H1 (cell line): Measurements from ENCODE around the gene PCGF3.

Experiments used
- ASH2L ChIP-seq: fragments of 200-600, 300-600 bp; sonication (generic); IDR thresholded peaks from one replicate; pipeline ENCODE4 v1.7.1; 2017; ENCODE audit warnings: low read length
- EGR1 ChIP-seq: IDR thresholded peaks from 2 replicates; pipeline ENCODE4 v1.6.1; 2011; ENCODE audit warnings: low read depth, low read length, borderline replicate concordance
- EP300 ChIP-seq, 2 experiments: IDR thresholded peaks; 1 replicate in 1 of 2; 2 replicates in 1 of 2; pipeline ENCODE4 v1.6.1; 2011 to 2012; ENCODE audit warnings: low read depth in 2 of 2, low read length in 2 of 2, mild to moderate bottlenecking in 2 of 2, borderline replicate concordance in 1 of 2, inconsistent platforms in 1 of 2, moderate library complexity in 1 of 2
- MAX ChIP-seq: IDR thresholded peaks from 2 replicates; pipeline ENCODE4 v1.6.1; 2012; ENCODE audit warnings: inconsistent platforms
- POLR2A ChIP-seq, 2 experiments: IDR thresholded peaks; 1 replicate in 1 of 2; 2 replicates in 1 of 2; pipeline ENCODE4 v1.6.1; 2011; ENCODE audit warnings: low read depth in 2 of 2, low read length in 2 of 2, mild to moderate bottlenecking in 2 of 2; ENCODE audit errors: control extremely low read depth in 1 of 2
- RFX5 ChIP-seq: IDR thresholded peaks from 2 replicates; pipeline ENCODE4 v1.6.1; 2011; ENCODE audit warnings: low read depth, low read length, improper control_type of control experiment, borderline replicate concordance
- YY1 ChIP-seq: IDR thresholded peaks from 2 replicates; pipeline ENCODE4 v1.6.1; 2011; ENCODE audit warnings: low read depth, mild to moderate bottlenecking, low read length
- TF ChIP-seq, protein P1 (sequence below), 3 experiments: IDR thresholded peaks; 1 replicate in 2 of 3; 2 replicates in 1 of 3; pipeline versions ENCODE4 v1.5.1 to v1.6.1; 2011; ENCODE audit warnings: low read length in 3 of 3, mild to moderate bottlenecking in 3 of 3, inconsistent platforms in 2 of 3, low read depth in 1 of 3, moderate library complexity in 1 of 3; ENCODE audit not compliant: insufficient read depth in 1 of 3; ENCODE audit errors: control extremely low read depth in 1 of 3

DNA sequence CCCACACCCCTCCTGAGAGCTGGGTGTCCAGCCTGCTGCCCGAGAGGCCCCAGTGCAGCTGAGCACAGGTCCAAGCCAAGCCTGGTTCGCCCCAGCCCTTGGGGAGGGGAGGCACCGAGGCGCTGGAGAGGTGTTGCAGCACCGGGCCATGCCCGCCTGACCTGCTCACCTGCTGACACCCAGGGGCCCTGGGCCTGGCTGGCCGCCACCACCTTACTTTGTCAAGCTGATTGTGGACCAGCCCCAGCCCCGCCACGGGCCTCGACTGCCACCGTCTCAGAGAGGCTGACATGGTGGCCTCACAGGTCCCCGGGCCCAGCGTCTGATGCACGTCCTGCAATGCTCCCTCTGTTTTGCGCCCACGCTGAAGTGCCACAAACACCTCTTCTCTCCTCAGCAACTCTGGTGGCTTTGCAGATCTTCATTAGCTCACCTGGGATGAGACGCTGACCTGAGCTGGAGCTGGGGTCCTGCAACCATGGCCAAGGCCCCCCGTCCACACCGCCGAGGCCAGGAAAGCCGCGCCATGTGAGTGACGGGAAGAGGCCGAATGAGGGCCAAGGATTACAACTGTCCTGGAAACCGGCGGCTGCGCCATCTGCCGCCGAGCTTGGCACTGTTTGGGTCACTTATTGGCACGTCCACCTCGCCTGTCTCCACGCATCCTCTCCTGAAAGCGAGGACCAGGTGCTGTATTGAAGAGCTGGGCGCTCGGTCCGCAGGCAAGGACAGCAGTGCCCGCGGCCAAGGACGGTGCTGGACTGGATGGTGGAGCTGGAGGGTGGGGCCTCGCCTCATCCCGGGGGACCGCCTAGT, 112.7 kb downstream of the PCGF3 start:
- TF ChIP-seq, protein P1, sequence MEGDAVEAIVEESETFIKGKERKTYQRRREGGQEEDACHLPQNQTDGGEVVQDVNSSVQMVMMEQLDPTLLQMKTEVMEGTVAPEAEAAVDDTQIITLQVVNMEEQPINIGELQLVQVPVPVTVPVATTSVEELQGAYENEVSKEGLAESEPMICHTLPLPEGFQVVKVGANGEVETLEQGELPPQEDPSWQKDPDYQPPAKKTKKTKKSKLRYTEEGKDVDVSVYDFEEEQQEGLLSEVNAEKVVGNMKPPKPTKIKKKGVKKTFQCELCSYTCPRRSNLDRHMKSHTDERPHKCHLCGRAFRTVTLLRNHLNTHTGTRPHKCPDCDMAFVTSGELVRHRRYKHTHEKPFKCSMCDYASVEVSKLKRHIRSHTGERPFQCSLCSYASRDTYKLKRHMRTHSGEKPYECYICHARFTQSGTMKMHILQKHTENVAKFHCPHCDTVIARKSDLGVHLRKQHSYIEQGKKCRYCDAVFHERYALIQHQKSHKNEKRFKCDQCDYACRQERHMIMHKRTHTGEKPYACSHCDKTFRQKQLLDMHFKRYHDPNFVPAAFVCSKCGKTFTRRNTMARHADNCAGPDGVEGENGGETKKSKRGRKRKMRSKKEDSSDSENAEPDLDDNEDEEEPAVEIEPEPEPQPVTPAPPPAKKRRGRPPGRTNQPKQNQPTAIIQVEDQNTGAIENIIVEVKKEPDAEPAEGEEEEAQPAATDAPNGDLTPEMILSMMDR (IDR thresholded peaks at IDR 0.05; ENCODE audit: control extremely low read depth in 1 of 3, insufficient read depth in 1 of 3, low read depth in 1 of 3, low read length in 3 of 3): no peak
- no peak for TF ChIP-seq EGR1
- TF ChIP-seq MAX: no peak
- no peak for TF ChIP-seq ASH2L
- no peak for TF ChIP-seq EP300 (IDR thresholded peaks at IDR 0.05; ENCODE audit: borderline replicate concordance in 1 of 2, low read depth in 2 of 2, low read length in 2 of 2)
- TF ChIP-seq POLR2A (IDR thresholded peaks at IDR 0.05; ENCODE audit: control extremely low read depth in 1 of 2, low read depth in 2 of 2, low read length in 2 of 2): no peak
- TF ChIP-seq YY1: no peak
- no peak for TF ChIP-seq RFX5
